OCI-LY1 (cell line): ENCODE results near the gene FYB2.

Experiments used
- EZH2 ChIP-seq: fragments of 200-600 bp; sonication (generic), shearing (Covaris generic); IDR thresholded peaks from 2 replicates; pipeline ENCODE4 v1.8.0; 2017; ENCODE audit warnings: borderline replicate concordance, mixed run types, mild to moderate bottlenecking, antibody characterized with exemption, low read length, moderate library complexity, mixed read lengths
- TF ChIP-seq, protein P1 (sequence below): fragments of 200-600 bp; sonication (generic), shearing (Covaris generic); IDR thresholded peaks from 2 replicates; pipeline ENCODE4 v1.5.1; 2017; ENCODE audit warnings: mild to moderate bottlenecking, antibody characterized with exemption, low read length, moderate library complexity, mixed read lengths

DNA sequence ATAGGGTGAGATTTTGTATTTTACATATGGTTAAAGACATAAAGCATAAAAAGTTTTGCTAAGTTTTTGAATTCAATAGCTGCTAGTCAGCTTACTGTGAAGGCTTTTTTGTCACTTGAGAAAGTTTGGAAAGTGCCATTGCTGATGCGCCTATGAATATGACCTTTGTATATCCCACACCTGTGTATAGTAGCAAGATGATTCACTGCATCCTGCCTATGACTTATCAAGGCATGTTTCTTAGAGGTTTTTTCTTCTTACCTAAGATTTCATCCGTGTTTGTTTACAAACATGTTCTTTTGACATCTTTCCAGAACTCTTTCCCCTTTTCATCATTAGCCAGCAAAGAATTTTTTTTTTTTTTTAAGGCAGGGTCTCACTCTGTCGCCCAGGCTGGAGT lies 122.5 kb downstream of the FYB2 start:
- TF ChIP-seq, protein P1, sequence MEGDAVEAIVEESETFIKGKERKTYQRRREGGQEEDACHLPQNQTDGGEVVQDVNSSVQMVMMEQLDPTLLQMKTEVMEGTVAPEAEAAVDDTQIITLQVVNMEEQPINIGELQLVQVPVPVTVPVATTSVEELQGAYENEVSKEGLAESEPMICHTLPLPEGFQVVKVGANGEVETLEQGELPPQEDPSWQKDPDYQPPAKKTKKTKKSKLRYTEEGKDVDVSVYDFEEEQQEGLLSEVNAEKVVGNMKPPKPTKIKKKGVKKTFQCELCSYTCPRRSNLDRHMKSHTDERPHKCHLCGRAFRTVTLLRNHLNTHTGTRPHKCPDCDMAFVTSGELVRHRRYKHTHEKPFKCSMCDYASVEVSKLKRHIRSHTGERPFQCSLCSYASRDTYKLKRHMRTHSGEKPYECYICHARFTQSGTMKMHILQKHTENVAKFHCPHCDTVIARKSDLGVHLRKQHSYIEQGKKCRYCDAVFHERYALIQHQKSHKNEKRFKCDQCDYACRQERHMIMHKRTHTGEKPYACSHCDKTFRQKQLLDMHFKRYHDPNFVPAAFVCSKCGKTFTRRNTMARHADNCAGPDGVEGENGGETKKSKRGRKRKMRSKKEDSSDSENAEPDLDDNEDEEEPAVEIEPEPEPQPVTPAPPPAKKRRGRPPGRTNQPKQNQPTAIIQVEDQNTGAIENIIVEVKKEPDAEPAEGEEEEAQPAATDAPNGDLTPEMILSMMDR: no peak
- no peak for TF ChIP-seq EZH2
